GM10248 (cell line): ENCODE data around the gene PGM3.
"Not testable (repeated sequence)": the region's sequence is repeated elsewhere in the genome, so short reads cannot be mapped to it uniquely, and the experiment has no call there.

ENCODE experiments used
- CTCF ChIA-PET: fragments of 300-600 bp; sonication (Branson Sonifier 250); formaldehyde crosslinking; extraction: SDS; loops from one replicate; lab custom pipeline; 2021; ENCODE audit warnings: antibody characterized with exemption; lab: Yijun Ruan, JAX
- POLR2A ChIA-PET: fragments of 350-650 bp; sonication (Branson Sonifier 250); formaldehyde crosslinking; extraction: SDS; loops from one replicate; lab custom pipeline; 2020; ENCODE audit warnings: antibody characterized with exemption; lab: Yijun Ruan, JAX
- DNase-seq: peaks from one replicate; pipeline ENCODE4 v3.0.0; 2012; ENCODE audit errors: extremely low spot score
- CTCF ChIP-seq: IDR thresholded peaks from 2 replicates; pipeline ENCODE4 v1.5.1; 2012; ENCODE audit warnings: mild to moderate bottlenecking, low read depth; ENCODE audit errors: extremely low read depth, missing control alignments, control extremely low read depth

PGM3 gene

GRCh38 chr6:83198486-83199172 lies 5.6 kb upstream of the PGM3 start:
- TF ChIP-seq CTCF, result no peak
- POLR2A ChIA-PET, result no interaction called here
- CTCF ChIA-PET, result interaction anchor here (0.9 to 15.6 kb wide), 6 partner anchors 11 to 141 kb away, joined by 3 to 114 read pairs (median 4); partner anchors contain the start of genes DOP1A and UBE3D
- DNase-seq, result no peak

DNA sequence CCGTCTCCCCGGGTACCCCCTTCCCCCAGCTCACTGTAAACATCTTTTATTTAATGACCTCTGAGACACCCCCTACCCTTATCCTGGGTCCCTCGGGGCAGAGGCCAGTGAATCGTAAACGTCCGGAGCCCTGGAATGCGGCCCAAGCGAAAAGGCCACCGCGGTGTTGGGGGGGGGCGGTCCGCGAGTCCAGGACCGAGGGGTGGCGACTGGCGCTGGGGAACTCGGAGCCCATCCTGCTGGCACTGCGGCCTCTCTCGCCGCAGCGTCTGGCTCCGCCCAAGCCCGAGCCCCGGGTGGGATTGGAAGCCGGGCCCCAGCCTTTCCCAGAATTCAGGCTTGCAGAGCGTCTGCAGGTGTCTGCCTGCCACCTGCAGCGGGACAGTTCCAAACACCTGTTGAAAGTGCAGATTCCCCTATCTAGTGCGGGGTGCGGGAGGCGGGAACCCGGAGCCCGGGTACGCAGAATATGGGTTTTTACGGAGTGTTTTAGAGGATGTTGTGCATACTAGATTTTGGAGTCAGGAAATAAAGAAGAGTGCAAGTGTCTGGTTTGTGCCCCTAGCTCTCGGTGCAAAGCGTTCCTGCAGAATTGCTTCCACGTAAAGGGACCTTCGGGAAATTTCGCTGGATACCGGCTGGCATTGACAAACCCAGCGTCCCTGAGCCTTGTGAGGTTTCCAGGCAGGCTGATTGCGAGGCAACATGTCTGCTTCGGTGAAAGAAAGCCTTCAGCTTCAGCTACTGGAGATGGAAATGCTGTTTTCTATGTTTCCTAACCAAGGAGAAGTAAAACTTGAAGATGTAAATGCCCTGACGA lies 892 bp upstream of the PGM3 start:
- ChIA-PET POLR2A (no interaction called here), CTCF (interaction anchor here (0.7 to 15.6 kb wide), 4 partner anchors 14 to 127 kb away, joined by 3 to 114 read pairs (median 3); partner anchors contain the start of genes DOP1A and UBE3D)
- DNase-seq, result peak; percentile 37
- no peak for TF ChIP-seq CTCF

DNA sequence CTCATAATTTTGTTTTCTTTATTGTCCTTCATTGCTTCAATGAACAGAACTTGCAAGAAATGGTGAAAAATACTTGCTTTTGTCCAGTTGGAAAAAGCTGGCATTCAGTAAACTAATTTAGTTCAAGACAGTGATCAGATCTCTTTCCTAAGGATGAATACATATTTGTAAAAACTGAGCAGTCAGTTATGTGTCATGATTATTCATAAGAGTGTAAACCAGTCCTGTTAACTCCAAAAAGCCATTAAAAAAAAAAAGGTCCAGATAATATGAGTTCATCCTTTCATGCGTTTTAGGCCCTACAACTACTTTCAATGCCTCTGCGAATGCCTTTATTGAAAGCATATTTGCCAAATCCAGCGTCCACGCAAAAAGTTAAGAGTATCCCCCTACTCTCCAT lies 609 bp downstream of the PGM3 start:
- no peak for TF ChIP-seq CTCF
- ChIA-PET CTCF (interaction anchor here (15.6 kb wide), 1 partner anchor 126 kb away, joined by 114 read pairs; the partner anchor contains the start of genes DOP1A and UBE3D), POLR2A (no interaction called here)
- no peak for DNase-seq

GRCh38 chr6:83191974-83192373 lies 1.1 kb downstream of the PGM3 start:
- DNase-seq, POLR2A ChIA-PET: not testable (repeated sequence)
- CTCF ChIA-PET, result interaction anchor here (2.7 to 15.6 kb wide), 2 partner anchors 23 to 125 kb away, joined by 9 to 114 read pairs; partner anchors contain the start of genes DOP1A and UBE3D

GRCh38 chr6:83190626-83191025 lies 2.4 kb downstream of the PGM3 start:
- no peak for DNase-seq
- ChIA-PET POLR2A (interaction anchor here (0.7 kb wide), 1 partner anchor 316 kb away, joined by 3 read pairs; no protein-coding TSS in a partner anchor), CTCF (interaction anchor here (1.2 to 15.6 kb wide), 3 partner anchors 19 to 124 kb away, joined by 3 to 114 read pairs (median 9); partner anchors contain the start of genes DOP1A and UBE3D)
- TF ChIP-seq CTCF, result no peak

DNA sequence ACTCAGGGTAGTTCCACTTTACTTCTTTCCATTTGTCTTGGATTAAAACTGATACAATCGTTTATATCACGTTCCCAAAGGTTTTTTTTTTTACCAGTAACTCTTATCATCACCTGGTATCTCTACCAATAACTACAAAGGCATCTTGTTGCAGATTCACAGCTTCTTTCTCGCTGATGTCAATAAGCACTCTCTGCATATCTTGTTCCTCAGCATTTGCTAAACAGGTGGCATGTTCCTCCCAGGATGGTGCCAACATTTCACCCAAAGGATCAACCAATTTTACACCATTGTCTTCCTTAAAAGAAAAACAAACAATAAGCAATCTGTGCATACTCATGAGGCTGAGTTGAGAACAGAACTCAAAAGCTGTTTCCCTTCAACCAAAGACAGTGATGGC lies 4.6 kb downstream of the PGM3 start:
- TF ChIP-seq CTCF, result no peak
- DNase-seq, result no peak
- ChIA-PET POLR2A (no interaction called here), CTCF (interaction anchor here (1.2 to 15.6 kb wide), 4 partner anchors 9 to 122 kb away, joined by 4 to 114 read pairs (median 4); partner anchors contain the start of genes DOP1A and UBE3D)
